ENCODE measurements around the gene C19orf67.

Gene C19orf67

GRCh38 chr19:14114854-14115253 lies 29.3 kb upstream of the C19orf67 start:
- no peaks in the 10 kb centered on the region for H3K36me3 ChIP-seq (ENCODE audit: insufficient read depth, low read length)
- H3K9ac ChIP-seq (ENCODE audit: low read depth, low read length) = no peak overlapping the region
- peaks cover 16% of the 10 kb centered on the region for H3K4me1 ChIP-seq (ENCODE audit: insufficient read depth, low read length)
- no peaks in the 10 kb centered on the region for H3K9me3 ChIP-seq (ENCODE audit: control insufficient read depth, insufficient read depth, low read length)

- Histone ChIP-seq H3K36me3 (ENCODE audit: insufficient read depth, low read length) (no peaks in the 10 kb centered on the region), H3K4me1 (ENCODE audit: insufficient read depth, low read length) (peaks cover 16% of the 10 kb centered on the region), H3K9me3 (ENCODE audit: control insufficient read depth, insufficient read depth, low read length) (no peaks in the 10 kb centered on the region), H3K9ac (ENCODE audit: low read depth, low read length) (no peak overlapping the region)
Observed at GRCh38 chr19:14114439-14114838, 28.9 kb upstream of the C19orf67 start.

- H3K4me1 ChIP-seq (ENCODE audit: insufficient read depth, low read length) = peaks cover 16% of the 10 kb centered on the region
- no peaks in the 10 kb centered on the region for H3K36me3 ChIP-seq (ENCODE audit: insufficient read depth, low read length)
- no peaks in the 10 kb centered on the region for H3K9me3 ChIP-seq (ENCODE audit: control insufficient read depth, insufficient read depth, low read length)
- 0 out of 2 replicates have a peak overlapping the region, but pooled peaks have one; percentile 2 for H3K9ac ChIP-seq (ENCODE audit: low read depth, low read length)
Observed at GRCh38 chr19:14113762-14114414, 28.3 kb upstream of the C19orf67 start.

- H3K9ac ChIP-seq (ENCODE audit: low read depth, low read length) = peak overlapping the region; percentile 2
Observed at GRCh38 chr19:14112809-14113385, 27.3 kb upstream of the C19orf67 start.

GRCh38 chr19:14112051-14112808 lies 26.6 kb upstream of the C19orf67 start:
- Histone ChIP-seq H3K4me1 (ENCODE audit: insufficient read depth, low read length) (peaks cover 16% of the 10 kb centered on the region), H3K36me3 (ENCODE audit: insufficient read depth, low read length) (no peaks in the 10 kb centered on the region), H3K9ac (ENCODE audit: low read depth, low read length) (peak overlapping the region; percentile 2; the same call in 1 of the 2 replicates), H3K9me3 (ENCODE audit: control insufficient read depth, insufficient read depth, low read length) (no peaks in the 10 kb centered on the region)

More at GRCh38 chr19:14112809-14113385, 27.3 kb upstream of the C19orf67 start:
- Histone ChIP-seq H3K9me3 (ENCODE audit: control insufficient read depth, insufficient read depth, low read length) (no peaks in the 10 kb centered on the region), H3K36me3 (ENCODE audit: insufficient read depth, low read length) (no peaks in the 10 kb centered on the region), H3K4me1 (ENCODE audit: insufficient read depth, low read length) (peaks cover 16% of the 10 kb centered on the region)

- H3K36me3 ChIP-seq (ENCODE audit: insufficient read depth, low read length) = no peaks in the 10 kb centered on the region
- no peak overlapping the region for H3K9ac ChIP-seq (ENCODE audit: low read depth, low read length)
- no peaks in the 10 kb centered on the region for H3K9me3 ChIP-seq (ENCODE audit: control insufficient read depth, insufficient read depth, low read length)
- H3K4me1 ChIP-seq (ENCODE audit: insufficient read depth, low read length) = peaks cover 16% of the 10 kb centered on the region
Observed at GRCh38 chr19:14111486-14111885, 25.9 kb upstream of the C19orf67 start.

GRCh38 chr19:14110650-14111049 lies 25.1 kb upstream of the C19orf67 start:
- Histone ChIP-seq H3K9ac (ENCODE audit: low read depth, low read length) (no peak overlapping the region), H3K9me3 (ENCODE audit: control insufficient read depth, insufficient read depth, low read length) (no peaks in the 10 kb centered on the region), H3K4me1 (ENCODE audit: insufficient read depth, low read length) (peaks cover 16% of the 10 kb centered on the region), H3K36me3 (ENCODE audit: insufficient read depth, low read length) (no peaks in the 10 kb centered on the region)

GRCh38 chr19:14107581-14108461 lies 22.2 kb upstream of the C19orf67 start:
- peaks cover 7% of the 10 kb centered on the region for H3K4me1 ChIP-seq (ENCODE audit: insufficient read depth, low read length)
- H3K36me3 ChIP-seq (ENCODE audit: insufficient read depth, low read length) = no peaks in the 10 kb centered on the region; the same call in 1 of the 2 replicates
- no peaks in the 10 kb centered on the region for H3K9me3 ChIP-seq (ENCODE audit: control insufficient read depth, insufficient read depth, low read length)
- H3K9ac ChIP-seq (ENCODE audit: low read depth, low read length) = no peak overlapping the region

GRCh38 chr19:14106840-14107239 lies 21.3 kb upstream of the C19orf67 start:
- no peaks in the 10 kb centered on the region; the same call in 1 of the 2 replicates for H3K4me1 ChIP-seq (ENCODE audit: insufficient read depth, low read length)
- H3K9ac ChIP-seq (ENCODE audit: low read depth, low read length) = no peak overlapping the region
- H3K9me3 ChIP-seq (ENCODE audit: control insufficient read depth, insufficient read depth, low read length) = no peaks in the 10 kb centered on the region
- H3K36me3 ChIP-seq (ENCODE audit: insufficient read depth, low read length) = no peaks in the 10 kb centered on the region; the same call in 1 of the 2 replicates

- no peaks in the 10 kb centered on the region for H3K4me1 ChIP-seq (ENCODE audit: insufficient read depth, low read length)
- H3K9me3 ChIP-seq (ENCODE audit: control insufficient read depth, insufficient read depth, low read length) = no peaks in the 10 kb centered on the region
- H3K36me3 ChIP-seq (ENCODE audit: insufficient read depth, low read length) = no peaks in the 10 kb centered on the region; the same call in 1 of the 2 replicates
- no peak overlapping the region for H3K9ac ChIP-seq (ENCODE audit: low read depth, low read length)
Observed at GRCh38 chr19:14105680-14106079, 20.1 kb upstream of the C19orf67 start.

- H3K4me1 ChIP-seq (ENCODE audit: insufficient read depth, low read length) = no peaks in the 10 kb centered on the region
- no peak overlapping the region for H3K9ac ChIP-seq (ENCODE audit: low read depth, low read length)
- no peaks in the 10 kb centered on the region for H3K9me3 ChIP-seq (ENCODE audit: control insufficient read depth, insufficient read depth, low read length)
- no peaks in the 10 kb centered on the region; the same call in 1 of the 2 replicates for H3K36me3 ChIP-seq (ENCODE audit: insufficient read depth, low read length)
Observed at GRCh38 chr19:14103310-14103709, 17.7 kb upstream of the C19orf67 start.

GRCh38 chr19:14102756-14103155 lies 17.2 kb upstream of the C19orf67 start:
- Histone ChIP-seq H3K36me3 (ENCODE audit: insufficient read depth, low read length) (no peaks in the 10 kb centered on the region; the same call in 1 of the 2 replicates), H3K4me1 (ENCODE audit: insufficient read depth, low read length) (no peaks in the 10 kb centered on the region), H3K9me3 (ENCODE audit: control insufficient read depth, insufficient read depth, low read length) (no peaks in the 10 kb centered on the region), H3K9ac (ENCODE audit: low read depth, low read length) (no peak overlapping the region)

GRCh38 chr19:14102102-14102696 lies 16.6 kb upstream of the C19orf67 start:
- H3K9ac ChIP-seq (ENCODE audit: low read depth, low read length) = no peak overlapping the region
- no peaks in the 10 kb centered on the region; the same call in 1 of the 2 replicates for H3K36me3 ChIP-seq (ENCODE audit: insufficient read depth, low read length)
- no peaks in the 10 kb centered on the region for H3K9me3 ChIP-seq (ENCODE audit: control insufficient read depth, insufficient read depth, low read length)
- no peaks in the 10 kb centered on the region for H3K4me1 ChIP-seq (ENCODE audit: insufficient read depth, low read length)
